K562 (cell line): ENCODE data around the gene BLOC1S4. TPM values are rescaled to one million over a fixed set of nuclear protein-coding genes. Genes with fewer than 3 reads are reported as not detected.
A peak's percentile ranks its signal among the peaks of the same experiment; 100 is the strongest.

Experiments used
- SAFB2 ChIP-seq: fragments of 200-400 bp; formaldehyde crosslinking; IDR thresholded peaks from 2 replicates; pipeline ENCODE4 v1.6.1; 2018; ENCODE audit warnings: borderline replicate concordance, low read length, low read depth, moderate library complexity; ENCODE audit not compliant: severe bottlenecking
- SMAD1 ChIP-seq: fragments of 150-350 bp; IDR thresholded peaks from 2 replicates; pipeline ENCODE4 v1.6.1; 2014; ENCODE audit warnings: low read length, low read depth; ENCODE audit not compliant: partially characterized antibody
- ZNF197 ChIP-seq: fragments of 200-800 bp; sonication (Bioruptor generic); IDR thresholded peaks from 2 replicates; pipeline ENCODE4 v1.6.1; 2016; ENCODE audit warnings: low read depth, missing genetic modification characterization, missing compliant biosample characterization
- ZNF431 ChIP-seq: sonication (generic); formaldehyde crosslinking; IDR thresholded peaks from 2 replicates; pipeline ENCODE4 v1.8.0; 2022; ENCODE audit warnings: mild to moderate bottlenecking, missing genetic modification reagents
- polyA plus RNA-seq, 8 experiments: library from polyadenylated mRNA; depleted of rRNA in 4 of 8; stranded (reverse) in 5 of 8; unstranded in 3 of 8; fragments of >200 nt; fragmentation: Nextera tagmentation in 2 of 8; fragmentation: Illumina TruSeq in 1 of 8; extraction: Ambion mirVana in 2 of 8; extraction: Trizol in 1 of 8; gene quantifications; 2 replicates each; pipeline versions ENCODE4 v1.2.1 to v1.2.3, GENCODE V29; 2011 to 2014; ENCODE audit warnings: inconsistent platforms in 1 of 8, missing spikeins in 1 of 8
- total RNA-seq, 7 experiments: library from RNA; depleted of rRNA in 6 of 7; stranded (reverse); fragments of >200 nt in 6 of 7; fragmentation: Illumina TruSeq in 2 of 7; extraction: Trizol in 2 of 7; gene quantifications; 2 replicates each; pipeline versions ENCODE4 v1.2.1 to v1.2.3, GENCODE V29; 2011 to 2021; ENCODE audit warnings: low replicate concordance in 1 of 7
- TF ChIP-seq, protein P1 (sequence below): sonication (generic); formaldehyde crosslinking; IDR thresholded peaks from 2 replicates; pipeline ENCODE4 v1.8.0; 2023; ENCODE audit warnings: missing genetic modification reagents, mild to moderate bottlenecking, borderline replicate concordance
- TF ChIP-seq, protein P2 (sequence below): fragments of 250-450 bp; sonication (Bioruptor Pico); IDR thresholded peaks from 2 replicates; pipeline ENCODE4 v1.5.0; 2021; ENCODE audit warnings: mild to moderate bottlenecking, borderline replicate concordance
- TF ChIP-seq, protein P3 (sequence below): fragments of 250-450 bp; sonication (Bioruptor Pico); IDR thresholded peaks from 2 replicates; pipeline ENCODE4 v1.5.0; 2020; ENCODE audit warnings: mild to moderate bottlenecking
- TF ChIP-seq, protein P4 (sequence below): sonication (generic); formaldehyde crosslinking; IDR thresholded peaks from 2 replicates; pipeline ENCODE4 v1.8.1; 2023; ENCODE audit warnings: mild to moderate bottlenecking, missing genetic modification reagents
- TF ChIP-seq, protein P5 (sequence below): sonication (generic); formaldehyde crosslinking; IDR thresholded peaks from 2 replicates; pipeline ENCODE4 v1.4.0; 2020; ENCODE audit warnings: mild to moderate bottlenecking, missing genetic modification reagents
- TF ChIP-seq, protein P6 (sequence below): sonication (generic); formaldehyde crosslinking; IDR thresholded peaks from 2 replicates; pipeline ENCODE4 v1.8.0; 2022; ENCODE audit warnings: mild to moderate bottlenecking, missing genetic modification reagents

The BLOC1S4 gene
- total and polyA plus RNA-seq, 9 of the 15 experiments (the other 6 are each of a cell fraction or from before 2014, with no cell fraction given): 3.1 to 31.6 (median 11.2) TPM

DNA sequence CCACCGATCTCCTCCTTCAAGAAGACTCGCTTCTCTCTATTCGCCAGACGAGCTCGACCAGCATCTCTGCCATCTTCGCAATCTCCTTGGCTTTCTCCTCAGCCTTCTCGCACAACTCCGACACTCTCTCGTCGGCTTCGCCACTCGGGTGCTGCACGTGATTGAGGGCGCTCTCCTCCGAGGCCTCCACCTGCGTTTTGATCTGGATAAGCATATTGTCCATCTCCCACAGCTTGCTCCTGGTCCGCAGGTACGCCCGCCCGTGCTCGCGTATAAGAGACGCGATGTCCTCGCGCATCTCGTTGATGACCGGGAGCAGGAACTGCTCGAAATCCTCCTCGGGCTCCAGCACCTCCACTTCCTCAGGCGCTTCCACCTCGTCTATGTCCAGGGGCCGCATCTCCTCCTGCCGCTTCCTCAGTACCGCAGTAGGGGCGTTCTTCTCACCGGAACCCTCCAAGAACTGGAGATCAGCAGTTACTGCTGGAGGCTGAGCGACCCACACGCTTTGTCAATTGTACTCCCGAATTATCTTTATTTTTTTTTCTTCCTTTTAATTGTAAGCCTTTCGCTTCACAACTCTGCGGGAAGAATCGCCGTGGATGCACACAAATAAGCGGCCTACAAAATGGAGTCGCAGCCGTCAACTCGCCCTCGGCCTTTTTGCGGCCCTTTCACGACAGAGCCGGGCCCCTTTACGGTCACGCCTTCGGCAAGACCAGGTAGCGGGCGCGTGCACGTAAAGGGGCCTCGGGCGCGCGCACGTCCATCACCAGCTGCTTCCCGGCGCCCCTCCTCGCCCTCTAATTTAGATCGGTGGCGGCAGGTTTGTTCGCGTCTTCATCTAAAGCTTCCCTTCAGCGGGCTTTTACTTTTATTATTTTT, 6.5 kb upstream of the BLOC1S4 start, which contains the start of gene MRFAP1L1 (continued):
- TF ChIP-seq, protein P1, sequence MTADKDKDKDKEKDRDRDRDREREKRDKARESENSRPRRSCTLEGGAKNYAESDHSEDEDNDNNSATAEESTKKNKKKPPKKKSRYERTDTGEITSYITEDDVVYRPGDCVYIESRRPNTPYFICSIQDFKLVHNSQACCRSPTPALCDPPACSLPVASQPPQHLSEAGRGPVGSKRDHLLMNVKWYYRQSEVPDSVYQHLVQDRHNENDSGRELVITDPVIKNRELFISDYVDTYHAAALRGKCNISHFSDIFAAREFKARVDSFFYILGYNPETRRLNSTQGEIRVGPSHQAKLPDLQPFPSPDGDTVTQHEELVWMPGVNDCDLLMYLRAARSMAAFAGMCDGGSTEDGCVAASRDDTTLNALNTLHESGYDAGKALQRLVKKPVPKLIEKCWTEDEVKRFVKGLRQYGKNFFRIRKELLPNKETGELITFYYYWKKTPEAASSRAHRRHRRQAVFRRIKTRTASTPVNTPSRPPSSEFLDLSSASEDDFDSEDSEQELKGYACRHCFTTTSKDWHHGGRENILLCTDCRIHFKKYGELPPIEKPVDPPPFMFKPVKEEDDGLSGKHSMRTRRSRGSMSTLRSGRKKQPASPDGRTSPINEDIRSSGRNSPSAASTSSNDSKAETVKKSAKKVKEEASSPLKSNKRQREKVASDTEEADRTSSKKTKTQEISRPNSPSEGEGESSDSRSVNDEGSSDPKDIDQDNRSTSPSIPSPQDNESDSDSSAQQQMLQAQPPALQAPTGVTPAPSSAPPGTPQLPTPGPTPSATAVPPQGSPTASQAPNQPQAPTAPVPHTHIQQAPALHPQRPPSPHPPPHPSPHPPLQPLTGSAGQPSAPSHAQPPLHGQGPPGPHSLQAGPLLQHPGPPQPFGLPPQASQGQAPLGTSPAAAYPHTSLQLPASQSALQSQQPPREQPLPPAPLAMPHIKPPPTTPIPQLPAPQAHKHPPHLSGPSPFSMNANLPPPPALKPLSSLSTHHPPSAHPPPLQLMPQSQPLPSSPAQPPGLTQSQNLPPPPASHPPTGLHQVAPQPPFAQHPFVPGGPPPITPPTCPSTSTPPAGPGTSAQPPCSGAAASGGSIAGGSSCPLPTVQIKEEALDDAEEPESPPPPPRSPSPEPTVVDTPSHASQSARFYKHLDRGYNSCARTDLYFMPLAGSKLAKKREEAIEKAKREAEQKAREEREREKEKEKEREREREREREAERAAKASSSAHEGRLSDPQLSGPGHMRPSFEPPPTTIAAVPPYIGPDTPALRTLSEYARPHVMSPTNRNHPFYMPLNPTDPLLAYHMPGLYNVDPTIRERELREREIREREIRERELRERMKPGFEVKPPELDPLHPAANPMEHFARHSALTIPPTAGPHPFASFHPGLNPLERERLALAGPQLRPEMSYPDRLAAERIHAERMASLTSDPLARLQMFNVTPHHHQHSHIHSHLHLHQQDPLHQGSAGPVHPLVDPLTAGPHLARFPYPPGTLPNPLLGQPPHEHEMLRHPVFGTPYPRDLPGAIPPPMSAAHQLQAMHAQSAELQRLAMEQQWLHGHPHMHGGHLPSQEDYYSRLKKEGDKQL (CRISPR knock-in tag): 0 out of 2 replicates have a peak, but pooled peaks have one; percentile 53
- TF ChIP-seq, protein P2, sequence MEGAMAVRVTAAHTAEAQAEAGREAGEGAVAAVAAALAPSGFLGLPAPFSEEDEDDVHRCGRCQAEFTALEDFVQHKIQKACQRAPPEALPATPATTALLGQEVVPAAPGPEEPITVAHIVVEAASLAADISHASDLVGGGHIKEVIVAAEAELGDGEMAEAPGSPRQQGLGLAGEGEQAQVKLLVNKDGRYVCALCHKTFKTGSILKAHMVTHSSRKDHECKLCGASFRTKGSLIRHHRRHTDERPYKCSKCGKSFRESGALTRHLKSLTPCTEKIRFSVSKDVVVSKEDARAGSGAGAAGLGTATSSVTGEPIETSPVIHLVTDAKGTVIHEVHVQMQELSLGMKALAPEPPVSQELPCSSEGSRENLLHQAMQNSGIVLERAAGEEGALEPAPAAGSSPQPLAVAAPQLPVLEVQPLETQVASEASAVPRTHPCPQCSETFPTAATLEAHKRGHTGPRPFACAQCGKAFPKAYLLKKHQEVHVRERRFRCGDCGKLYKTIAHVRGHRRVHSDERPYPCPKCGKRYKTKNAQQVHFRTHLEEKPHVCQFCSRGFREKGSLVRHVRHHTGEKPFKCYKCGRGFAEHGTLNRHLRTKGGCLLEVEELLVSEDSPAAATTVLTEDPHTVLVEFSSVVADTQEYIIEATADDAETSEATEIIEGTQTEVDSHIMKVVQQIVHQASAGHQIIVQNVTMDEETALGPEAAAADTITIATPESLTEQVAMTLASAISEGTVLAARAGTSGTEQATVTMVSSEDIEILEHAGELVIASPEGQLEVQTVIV (CRISPR knock-in tag): peak; percentile 98
- TF ChIP-seq ZNF197 (CRISPR knock-in tag) (no peak), SMAD1 (no peak), ZNF431 (no peak), SAFB2 (no peak)
- TF ChIP-seq, protein P3, sequence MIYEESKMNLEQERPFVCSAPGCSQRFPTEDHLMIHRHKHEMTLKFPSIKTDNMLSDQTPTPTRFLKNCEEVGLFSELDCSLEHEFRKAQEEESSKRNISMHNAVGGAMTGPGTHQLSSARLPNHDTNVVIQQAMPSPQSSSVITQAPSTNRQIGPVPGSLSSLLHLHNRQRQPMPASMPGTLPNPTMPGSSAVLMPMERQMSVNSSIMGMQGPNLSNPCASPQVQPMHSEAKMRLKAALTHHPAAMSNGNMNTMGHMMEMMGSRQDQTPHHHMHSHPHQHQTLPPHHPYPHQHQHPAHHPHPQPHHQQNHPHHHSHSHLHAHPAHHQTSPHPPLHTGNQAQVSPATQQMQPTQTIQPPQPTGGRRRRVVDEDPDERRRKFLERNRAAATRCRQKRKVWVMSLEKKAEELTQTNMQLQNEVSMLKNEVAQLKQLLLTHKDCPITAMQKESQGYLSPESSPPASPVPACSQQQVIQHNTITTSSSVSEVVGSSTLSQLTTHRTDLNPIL (CRISPR knock-in tag): no peak
- TF ChIP-seq, protein P4, sequence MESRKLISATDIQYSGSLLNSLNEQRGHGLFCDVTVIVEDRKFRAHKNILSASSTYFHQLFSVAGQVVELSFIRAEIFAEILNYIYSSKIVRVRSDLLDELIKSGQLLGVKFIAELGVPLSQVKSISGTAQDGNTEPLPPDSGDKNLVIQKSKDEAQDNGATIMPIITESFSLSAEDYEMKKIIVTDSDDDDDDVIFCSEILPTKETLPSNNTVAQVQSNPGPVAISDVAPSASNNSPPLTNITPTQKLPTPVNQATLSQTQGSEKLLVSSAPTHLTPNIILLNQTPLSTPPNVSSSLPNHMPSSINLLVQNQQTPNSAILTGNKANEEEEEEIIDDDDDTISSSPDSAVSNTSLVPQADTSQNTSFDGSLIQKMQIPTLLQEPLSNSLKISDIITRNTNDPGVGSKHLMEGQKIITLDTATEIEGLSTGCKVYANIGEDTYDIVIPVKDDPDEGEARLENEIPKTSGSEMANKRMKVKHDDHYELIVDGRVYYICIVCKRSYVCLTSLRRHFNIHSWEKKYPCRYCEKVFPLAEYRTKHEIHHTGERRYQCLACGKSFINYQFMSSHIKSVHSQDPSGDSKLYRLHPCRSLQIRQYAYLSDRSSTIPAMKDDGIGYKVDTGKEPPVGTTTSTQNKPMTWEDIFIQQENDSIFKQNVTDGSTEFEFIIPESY (CRISPR knock-in tag): no peak
- TF ChIP-seq, protein P5, sequence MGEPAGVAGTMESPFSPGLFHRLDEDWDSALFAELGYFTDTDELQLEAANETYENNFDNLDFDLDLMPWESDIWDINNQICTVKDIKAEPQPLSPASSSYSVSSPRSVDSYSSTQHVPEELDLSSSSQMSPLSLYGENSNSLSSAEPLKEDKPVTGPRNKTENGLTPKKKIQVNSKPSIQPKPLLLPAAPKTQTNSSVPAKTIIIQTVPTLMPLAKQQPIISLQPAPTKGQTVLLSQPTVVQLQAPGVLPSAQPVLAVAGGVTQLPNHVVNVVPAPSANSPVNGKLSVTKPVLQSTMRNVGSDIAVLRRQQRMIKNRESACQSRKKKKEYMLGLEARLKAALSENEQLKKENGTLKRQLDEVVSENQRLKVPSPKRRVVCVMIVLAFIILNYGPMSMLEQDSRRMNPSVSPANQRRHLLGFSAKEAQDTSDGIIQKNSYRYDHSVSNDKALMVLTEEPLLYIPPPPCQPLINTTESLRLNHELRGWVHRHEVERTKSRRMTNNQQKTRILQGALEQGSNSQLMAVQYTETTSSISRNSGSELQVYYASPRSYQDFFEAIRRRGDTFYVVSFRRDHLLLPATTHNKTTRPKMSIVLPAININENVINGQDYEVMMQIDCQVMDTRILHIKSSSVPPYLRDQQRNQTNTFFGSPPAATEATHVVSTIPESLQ (CRISPR knock-in tag): no peak
- TF ChIP-seq, protein P6, sequence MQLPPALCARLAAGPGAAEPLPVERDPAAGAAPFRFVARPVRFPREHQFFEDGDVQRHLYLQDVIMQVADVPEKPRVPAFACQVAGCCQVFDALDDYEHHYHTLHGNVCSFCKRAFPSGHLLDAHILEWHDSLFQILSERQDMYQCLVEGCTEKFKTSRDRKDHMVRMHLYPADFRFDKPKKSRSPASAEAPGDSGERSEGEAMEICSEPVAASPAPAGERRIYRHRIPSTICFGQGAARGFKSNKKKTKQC (CRISPR knock-in tag): peak; percentile 23; the same call in 1 of the 2 replicates
